Stimulated activated CD4-positive, alpha-beta T cell treated with anti-CD3 and anti-CD28 coated beads, Interleukin-12 subunit alpha, Interleukin-12 subunit beta, amount 100 ng/mL, for 48 hours (primary cell): ENCODE data around the gene RHBDF2.
"Not testable (repeated sequence)": the region's sequence is repeated elsewhere in the genome, so short reads cannot be mapped to it uniquely, and the experiment has no call there.

Source experiments
- DNase-seq, 3 donors: peaks; one replicate each; pipeline ENCODE4 v3.0.0-alpha.2; 2020; ENCODE audit warnings: low read depth in 2 of 3, low spot score in 1 of 3

The RHBDF2 gene

GRCh38 chr17:76538281-76538931 is 37.2 kb upstream of the RHBDF2 start:
- no peak for DNase-seq

GRCh38 chr17:76537578-76538280 is 36.5 kb upstream of the RHBDF2 start, which contains the start of gene CYGB:
Gene CYGB (minus strand): TSS chr17:76537709. CDS start chr17:76537542, 167 bp downstream.
- DNase-seq: no peak

- no peak for DNase-seq
Observed at GRCh38 chr17:76537288-76537577, 36.0 kb upstream of the RHBDF2 start.

- DNase-seq: no peak
Observed at GRCh38 chr17:76536511-76537287, 35.5 kb upstream of the RHBDF2 start.

GRCh38 chr17:76535788-76536510 is 34.7 kb upstream of the RHBDF2 start:
- no peak for DNase-seq

- no peak for DNase-seq
Observed at GRCh38 chr17:76534831-76535732, 33.9 kb upstream of the RHBDF2 start.

GRCh38 chr17:76533640-76534359 is 32.6 kb upstream of the RHBDF2 start:
- DNase-seq: not testable (repeated sequence)

GRCh38 chr17:76532072-76532651 is 30.9 kb upstream of the RHBDF2 start:
- no peak for DNase-seq

- no peak for DNase-seq
Observed at GRCh38 chr17:76531486-76532038, 30.3 kb upstream of the RHBDF2 start.

- no peak for DNase-seq
Observed at GRCh38 chr17:76530811-76531485, 29.7 kb upstream of the RHBDF2 start.

GRCh38 chr17:76530095-76530723 is 29.0 kb upstream of the RHBDF2 start:
- DNase-seq: no peak

- no peak for DNase-seq
Observed at GRCh38 chr17:76529224-76530094, 28.2 kb upstream of the RHBDF2 start.

- no peak for DNase-seq
Observed at GRCh38 chr17:76528528-76529223, 27.5 kb upstream of the RHBDF2 start.

GRCh38 chr17:76528156-76528527 is 26.9 kb upstream of the RHBDF2 start:
- no peak for DNase-seq

- no peak for DNase-seq
Observed at GRCh38 chr17:76527430-76528111, 26.3 kb upstream of the RHBDF2 start.

- DNase-seq: not testable (repeated sequence)
Observed at GRCh38 chr17:76527016-76527415, 25.8 kb upstream of the RHBDF2 start.
